GM19455 (cell line): ENCODE data around the gene ALG8.
A peak's percentile ranks its signal among the peaks of the same experiment; 100 is the strongest.
"Not testable (repeated sequence)": the region's sequence is repeated elsewhere in the genome, so short reads cannot be mapped to it uniquely, and the experiment has no call there.

ENCODE experiments used
- ATAC-seq: cut with Tn5 transposase; IDR thresholded peaks from one replicate; pipeline ENCODE4 v1.9.1; 2021; ENCODE audit not compliant: unreplicated experiment

Gene ALG8

DNA sequence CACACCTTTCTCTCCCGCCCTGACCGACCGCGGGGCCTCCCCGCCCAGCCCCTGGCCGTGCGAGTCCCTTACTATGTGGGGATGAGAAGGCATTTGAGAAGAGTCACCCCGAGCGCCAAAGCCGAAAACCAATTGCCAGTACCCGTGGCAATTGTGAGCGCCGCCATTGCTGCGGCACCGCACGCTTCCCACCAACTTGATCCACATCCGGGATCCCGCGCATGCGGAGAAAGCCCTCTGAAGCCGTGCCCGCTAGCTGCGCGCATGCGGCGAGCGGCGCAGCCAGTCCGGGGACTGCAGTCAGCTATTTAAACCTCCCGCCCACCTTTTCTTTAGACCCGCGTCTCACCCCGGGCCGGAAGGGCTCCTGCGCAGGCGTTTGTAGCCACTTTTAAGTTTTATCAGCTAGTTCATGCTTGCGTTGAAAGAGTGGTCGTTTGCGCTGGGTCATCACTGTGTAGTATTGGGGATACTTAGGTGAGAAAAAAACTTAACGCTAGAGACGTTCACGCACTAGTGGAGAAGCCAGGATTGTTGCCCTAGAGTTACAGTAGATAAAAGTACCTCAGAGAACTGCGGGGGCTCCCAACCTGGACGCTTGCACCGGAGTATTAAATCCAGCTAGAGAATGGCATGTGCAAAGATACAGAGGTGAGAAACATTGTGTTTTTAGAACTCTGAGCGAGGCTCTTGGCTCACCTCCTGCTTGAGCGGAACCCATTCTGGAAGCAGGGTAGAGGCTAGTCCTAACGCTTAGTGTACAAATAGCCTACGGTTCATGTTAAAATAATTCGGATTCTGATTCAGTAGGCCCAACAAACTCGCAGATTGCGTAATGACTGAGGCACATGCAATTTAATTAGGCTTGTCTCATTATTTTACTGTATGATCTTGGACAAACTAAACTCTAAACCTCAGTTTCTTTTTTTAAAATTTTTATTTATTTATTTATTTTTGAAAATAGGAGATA, at the start of gene ALG8:
Gene ALG8 (minus strand): TSS at position 205 of the 970 bp plus-strand sequence. CDS start 38 bp downstream, at position 167.
- peak; percentile 92 for ATAC-seq

DNA sequence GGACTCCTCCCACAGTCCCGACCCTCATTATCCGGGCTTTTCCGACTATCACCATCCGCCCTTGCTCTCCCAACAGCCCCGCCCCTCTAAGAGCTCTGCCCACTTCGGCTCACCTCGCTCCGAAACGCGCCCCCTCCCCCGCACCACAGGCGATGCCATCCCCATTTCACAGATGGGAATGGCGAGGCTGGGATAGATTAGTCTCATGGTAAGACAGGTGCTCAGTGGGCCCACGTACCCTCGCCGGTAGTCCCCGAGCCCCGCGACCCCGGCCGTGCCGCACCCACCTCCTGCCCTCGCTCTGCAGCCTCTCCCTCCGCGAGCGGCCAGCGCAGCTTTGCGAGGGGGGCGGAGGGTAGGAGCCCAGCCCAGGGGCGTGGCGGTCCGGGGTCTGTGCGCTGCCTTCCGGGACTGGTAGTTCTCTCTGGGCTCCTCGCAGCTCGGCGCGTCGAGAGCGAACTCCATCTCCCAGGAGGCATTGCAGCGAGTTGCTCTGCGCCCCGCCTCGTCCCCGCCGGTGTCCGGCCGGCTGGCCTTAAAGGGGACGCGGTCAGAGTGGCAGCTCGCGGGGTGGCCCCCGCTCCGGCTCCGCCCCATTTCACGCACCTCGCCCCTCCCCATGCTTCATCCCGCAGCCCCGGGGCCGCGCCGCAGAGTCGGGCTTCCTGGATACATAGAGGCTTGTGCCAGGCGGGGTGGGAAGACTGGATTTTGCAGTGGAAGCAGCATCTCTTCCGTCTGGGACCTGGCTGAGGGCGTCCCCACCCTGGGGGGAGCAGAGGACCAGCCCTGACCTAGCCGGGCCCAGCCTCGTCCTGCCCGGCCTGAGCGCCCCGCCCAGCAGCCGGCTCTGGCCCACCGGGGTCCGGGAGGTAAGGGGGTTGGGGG, 49.1 kb upstream of the ALG8 start, which contains the start of the genes KCTD21 and USP35:
Gene KCTD21 (minus strand): TSS at position 341 of the 888 bp plus-strand sequence. CDS start 14,072 bp downstream, outside the sequence.
Gene USP35 (plus strand): TSS at position 634 of the 888 bp plus-strand sequence. CDS start 7,327 bp downstream, outside the sequence.
- peak; percentile 97 for ATAC-seq

- peak; percentile 15 for ATAC-seq
These were observed 48.2 kb upstream of the ALG8 start for GRCh38 chr11:78187366-78188285.

GRCh38 chr11:78181185-78181584, 41.8 kb upstream of the ALG8 start:
- ATAC-seq, result no peak

DNA sequence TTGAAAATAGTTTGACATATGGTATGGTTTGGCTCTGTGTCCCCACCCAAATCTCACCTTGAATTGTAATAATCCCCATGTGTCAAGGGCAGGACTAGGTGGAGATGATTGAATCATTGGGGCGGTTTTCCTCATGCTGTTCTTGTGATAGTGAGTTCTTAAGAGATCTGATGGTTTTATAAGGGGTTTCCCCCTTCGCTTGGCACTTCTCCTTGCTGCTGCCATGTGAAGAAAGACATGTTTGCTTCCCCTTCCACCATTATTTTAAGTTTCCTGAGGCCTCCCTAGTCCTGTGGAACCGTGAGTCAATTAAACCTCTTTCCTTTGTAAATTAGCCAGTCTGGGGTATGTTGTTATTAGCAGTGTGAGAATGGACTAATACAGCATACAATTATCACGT, 41.3 kb upstream of the ALG8 start:
- ATAC-seq, result no peak

DNA sequence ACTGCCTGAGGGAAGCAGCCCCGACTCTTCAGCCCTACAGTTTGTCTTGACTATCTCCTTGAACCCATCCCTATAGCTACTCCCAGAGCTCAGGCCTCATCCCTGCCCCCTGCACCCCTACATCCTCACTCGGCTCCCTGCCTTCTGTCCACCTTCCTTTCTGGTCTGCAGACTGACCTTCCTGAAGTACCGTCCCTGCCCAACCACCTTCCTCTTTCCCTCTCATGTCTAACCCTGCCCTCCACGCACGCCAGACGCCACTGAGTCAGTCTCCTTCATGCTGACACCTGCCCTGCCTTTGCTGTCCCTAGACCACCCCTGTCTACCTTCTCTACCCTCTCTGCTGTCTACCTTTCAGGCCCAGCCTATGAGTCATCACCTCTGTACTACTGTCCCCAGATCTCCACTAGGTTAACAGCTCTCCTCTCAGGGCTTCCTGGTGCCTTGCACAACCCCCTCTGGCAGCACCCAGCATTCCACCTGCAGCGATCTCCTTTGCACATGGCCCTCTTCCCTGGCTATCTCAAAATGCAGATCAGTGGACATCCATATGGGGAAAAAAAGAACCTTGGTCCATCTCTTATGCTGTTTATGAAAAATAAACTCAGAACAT, 40.1 kb upstream of the ALG8 start:
- no peak for ATAC-seq

- no peak for ATAC-seq
These were observed 37.8 kb upstream of the ALG8 start for GRCh38 chr11:78177216-78177615.

- ATAC-seq, result no peak
These were observed 37.2 kb upstream of the ALG8 start for GRCh38 chr11:78176605-78177141.

DNA sequence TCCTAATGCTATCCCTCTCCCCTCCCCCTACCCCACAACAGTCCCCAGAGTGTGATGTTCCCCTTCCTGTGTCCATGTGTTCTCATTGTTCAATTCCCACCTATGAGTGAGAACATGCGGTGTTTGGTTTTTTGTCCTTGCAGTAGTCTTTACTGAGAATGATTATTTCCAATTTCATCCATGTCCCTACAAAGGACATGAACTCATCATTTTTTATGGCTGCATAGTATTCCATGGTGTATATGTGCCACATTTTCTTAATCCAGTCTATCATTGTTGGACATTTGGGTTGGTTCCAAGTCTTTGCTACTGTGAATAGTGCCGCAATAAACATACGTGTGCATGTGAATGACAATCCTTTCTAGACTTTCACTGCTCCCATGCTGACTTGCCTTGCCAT, 36.4 kb upstream of the ALG8 start:
- not testable (repeated sequence) for ATAC-seq

DNA sequence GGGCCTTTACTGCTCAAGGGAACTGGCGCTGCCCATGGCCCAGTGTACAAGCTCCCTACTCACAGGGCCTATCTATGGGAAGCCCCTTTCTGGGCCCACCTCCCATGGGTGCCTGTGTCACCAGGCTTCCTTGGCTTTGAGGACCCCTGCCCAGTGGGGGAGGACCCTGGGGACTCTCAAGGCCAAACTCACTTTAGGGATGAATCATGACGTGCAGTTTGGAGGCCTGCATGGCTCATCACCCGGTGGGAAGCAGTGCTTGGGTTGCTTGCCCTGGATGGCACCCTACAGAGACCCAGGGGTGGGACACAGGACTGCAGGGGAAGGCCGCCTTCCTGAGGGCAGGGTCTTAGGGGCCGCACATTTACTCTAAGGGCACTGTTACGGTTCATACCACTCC, 32.5 kb upstream of the ALG8 start:
- ATAC-seq, result no peak

DNA sequence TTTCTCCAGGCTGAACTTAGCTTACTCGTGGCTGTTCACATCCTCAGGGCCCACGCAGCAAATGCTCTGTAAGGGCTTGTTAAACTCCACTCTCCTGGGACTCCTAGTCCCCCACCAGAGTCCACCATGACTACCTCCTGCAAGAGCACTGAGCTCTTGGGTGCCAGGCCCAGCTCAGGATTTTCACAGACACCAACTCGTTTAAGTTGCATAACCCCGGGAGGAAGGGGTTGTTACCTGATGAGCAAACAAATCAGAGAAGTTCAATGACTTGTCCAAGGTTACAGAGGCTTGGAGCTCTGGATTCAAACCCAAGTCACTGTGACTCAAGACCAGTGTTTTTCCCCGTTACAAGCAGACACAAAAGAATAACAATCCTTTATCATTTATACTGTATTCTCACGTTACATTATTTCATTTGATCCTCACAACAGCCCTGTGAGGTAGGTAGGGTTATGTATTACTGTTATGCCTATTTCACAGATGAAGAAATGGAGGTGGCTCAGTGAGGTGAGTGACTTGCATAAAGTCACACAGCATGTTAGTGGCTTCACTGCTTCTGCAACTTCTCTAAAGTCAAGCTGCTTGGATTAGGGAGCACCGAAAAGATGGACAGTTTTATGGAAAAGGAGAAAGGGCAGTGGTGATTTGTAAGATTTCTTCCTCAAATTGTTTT, 31.6 kb upstream of the ALG8 start:
- no peak for ATAC-seq

DNA sequence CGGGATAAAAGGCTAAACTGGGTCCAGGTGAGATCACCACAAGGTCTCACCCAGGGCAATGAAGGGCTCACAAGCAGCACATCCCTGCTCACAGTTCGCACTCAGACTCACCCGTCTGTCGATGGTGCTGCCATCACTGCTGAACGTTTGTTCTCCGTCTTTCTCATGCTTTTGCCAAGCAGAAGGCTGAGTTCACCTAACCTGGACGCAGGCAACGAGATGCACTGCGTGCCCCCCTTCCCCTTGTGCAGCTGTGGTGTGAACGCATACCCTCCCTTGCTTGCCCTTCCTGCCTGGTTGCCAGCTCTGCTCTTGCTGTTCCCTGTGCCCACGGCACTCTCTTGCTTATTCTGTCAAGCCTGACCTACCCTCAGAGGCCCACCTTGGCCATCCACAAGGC, 31.0 kb upstream of the ALG8 start:
- ATAC-seq, result no peak

DNA sequence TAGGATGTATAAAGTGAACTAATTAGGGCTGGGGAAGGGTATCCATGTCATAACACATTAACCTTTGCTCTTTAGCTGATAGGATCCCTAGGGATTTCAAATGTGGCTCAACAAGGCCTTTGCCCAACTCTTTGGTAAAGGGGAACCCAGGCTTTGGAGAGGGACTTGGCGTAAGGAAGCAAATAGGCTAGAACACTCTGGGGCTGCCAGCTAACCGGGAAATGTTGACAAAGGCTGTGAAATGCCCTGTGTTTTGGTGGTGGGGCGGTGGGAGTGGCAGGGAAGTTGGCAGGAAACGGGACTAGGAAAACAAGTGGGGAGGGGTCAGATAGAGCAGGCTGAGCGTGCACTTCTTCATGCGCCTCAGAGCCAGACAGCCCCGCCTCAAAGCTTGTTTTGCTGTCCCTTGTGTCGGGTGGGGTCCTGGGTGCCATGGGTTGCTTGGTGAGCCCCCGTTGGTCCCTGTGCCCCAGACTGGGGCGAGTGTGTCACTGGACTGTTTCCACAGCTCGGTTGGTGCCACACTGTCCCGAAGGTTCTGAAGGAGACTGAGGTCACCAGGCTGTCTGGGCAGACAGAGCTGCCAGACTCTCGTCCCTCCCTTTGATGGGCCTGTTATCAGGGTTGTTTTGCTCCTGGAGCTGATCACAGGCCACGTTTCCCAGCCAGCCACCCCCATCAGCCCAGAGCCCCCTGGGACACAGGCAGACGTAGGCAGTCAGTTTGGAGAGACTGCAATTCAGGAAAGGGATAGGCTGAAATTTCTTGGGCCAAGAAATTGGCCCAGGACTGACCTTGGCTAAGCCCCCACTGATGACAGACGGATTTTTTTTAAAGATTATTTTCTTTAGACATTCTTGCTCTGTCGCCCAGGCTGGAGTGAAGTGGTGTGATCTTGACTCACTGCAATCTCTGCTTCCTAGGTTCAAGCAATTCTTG, 29.4 kb upstream of the ALG8 start:
- no peak for ATAC-seq

DNA sequence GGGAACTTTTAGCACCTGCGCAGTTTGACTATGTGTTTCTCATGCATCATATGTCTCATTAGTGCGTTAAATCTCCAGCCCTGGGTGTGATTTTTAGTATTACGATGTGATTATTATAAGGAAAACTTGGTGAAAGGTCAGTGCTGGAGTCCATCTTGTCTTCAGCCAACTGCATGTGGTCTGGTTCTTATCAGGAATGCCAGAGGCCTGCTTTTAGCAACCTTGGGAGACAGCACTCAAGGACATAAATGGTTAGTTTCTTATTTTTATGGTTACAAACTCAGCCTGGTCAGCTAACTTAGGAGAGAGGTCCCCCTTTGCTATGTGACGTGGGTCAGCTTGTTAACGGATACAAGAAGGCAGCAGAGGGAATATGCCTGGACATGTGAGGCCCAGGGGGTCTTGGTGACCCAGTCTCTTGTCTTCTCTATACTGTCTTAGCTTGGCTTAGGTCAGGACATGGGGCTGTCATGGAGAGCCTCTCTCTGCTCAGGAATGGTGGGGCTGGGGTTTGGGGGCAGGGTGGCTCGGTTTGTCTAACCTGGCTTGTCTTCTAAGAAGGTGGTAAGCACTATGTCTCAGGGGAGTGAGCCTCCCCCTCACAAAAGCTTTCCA, 27.5 kb upstream of the ALG8 start:
- ATAC-seq, result no peak

DNA sequence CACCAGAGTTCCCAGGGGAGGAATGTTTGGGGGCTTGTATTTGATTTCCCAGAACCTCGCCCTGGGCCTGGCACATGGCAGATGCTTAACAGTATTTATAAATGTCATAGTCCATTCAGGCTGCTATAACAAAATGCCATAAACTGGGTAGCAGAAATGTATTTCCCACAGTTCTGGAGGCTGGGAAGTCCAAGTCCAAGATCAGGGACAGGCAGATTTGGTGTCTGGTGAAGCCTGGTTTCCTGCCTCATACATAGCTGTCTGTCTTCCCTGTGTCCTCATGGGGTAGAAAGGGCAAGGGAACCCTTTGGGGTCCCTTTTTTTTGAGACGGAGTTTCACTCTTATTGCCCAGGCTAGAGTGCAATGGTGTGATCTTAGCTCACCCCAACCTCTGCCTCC, 25.0 kb upstream of the ALG8 start:
- no peak for ATAC-seq

- no peak for ATAC-seq
These were observed 24.4 kb upstream of the ALG8 start for GRCh38 chr11:78163828-78164227.

- no peak for ATAC-seq
These were observed 22.5 kb upstream of the ALG8 start for GRCh38 chr11:78161962-78162371.

- no peak for ATAC-seq
These were observed 21.9 kb upstream of the ALG8 start for GRCh38 chr11:78161346-78161745.
